Activated naive CD4-positive, alpha-beta T cell treated with anti-CD3 and anti-CD28 coated beads, Interleukin-2, amount 50 U/mL, for 16 hours (primary cell): Measurements from ENCODE around the gene AGTRAP.

Source experiments
- DNase-seq: peaks from one replicate; pipeline ENCODE4 v3.0.0-alpha.2; 2020

AGTRAP gene

DNA sequence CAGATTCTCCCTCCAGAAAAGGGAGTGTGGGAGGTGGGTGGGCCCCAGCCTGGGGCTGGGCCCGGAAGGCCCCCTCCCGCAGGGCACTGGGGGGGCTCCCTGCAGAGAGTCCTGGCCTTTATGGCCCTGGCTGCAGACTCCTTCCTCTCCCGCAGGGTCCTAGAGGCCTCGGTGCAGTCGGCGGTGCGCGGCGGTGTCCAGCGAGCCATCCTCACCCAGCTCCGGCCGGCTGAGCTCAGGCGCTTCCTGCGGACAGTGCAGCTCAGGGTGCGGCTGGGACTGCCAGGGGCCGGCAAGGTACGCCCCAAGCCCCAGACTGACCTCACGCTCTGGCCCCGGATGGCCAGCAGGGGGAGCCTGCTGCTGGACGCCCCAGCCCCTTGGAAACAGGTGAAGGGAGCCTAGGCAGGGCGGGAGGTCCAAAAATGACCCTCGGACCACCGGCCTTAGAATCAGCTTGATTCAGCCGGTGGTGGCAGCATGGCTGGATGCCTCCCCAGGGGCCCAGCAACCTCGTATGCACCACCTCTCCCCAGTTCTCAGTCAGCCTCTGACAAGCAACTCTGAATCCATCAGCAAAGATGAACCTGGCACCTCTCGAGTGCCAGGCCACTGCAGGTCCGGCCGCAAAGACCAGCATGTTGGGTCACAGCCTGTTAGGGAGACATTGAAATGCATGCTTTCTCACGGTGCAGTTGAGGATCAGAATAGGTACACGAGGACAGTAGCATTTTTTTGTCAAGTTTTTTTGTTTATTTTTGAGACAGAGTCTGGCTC is 49.2 kb downstream of the AGTRAP start:
- peak; percentile 38 for DNase-seq

DNA sequence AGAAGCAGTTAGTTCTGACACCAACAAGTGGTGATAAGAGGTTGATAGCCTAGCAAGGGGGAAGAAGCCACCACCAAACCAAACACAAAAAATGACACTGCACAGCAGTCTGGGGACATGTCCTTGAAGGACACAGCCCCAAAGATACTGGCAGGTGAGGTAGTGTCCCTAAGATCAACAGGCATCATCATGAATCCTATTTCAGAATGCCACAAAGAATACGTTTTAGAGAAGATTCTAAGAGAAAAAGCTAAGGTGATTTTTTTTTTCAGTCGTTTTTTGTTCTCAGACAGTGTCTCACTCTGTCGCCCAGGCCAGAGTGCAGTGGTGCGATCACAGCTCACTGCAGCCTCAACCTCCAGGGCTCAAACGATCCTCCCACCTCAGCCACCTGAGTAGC is 50.2 kb downstream of the AGTRAP start:
- DNase-seq = no peak

DNA sequence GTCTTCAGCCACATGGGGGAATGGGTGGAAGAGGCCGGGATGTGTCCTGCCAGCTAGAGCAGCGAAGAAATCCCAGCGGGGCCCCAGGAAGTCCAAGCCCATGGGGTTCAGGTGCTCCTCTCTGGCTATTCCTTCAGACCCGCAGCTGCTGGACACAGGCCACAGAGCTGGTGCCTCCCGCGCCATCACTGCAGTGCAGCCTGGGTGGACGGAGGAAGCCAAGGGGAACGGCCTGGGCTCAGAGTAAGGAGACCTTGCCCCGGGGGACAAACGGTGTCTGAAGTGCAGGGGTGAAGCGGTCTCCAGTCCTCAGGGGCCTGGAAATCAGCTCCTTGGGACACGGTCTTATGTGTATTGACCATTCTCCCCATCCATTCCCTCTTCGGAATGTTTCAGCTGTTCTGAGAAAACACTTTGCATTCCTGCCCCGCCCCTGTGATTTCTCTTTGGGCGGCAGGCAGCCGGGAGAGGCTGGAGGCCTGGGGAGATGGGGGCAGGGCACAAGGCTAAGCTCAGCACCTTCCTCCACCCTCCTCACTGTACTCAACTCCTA is 51.4 kb downstream of the AGTRAP start:
- DNase-seq = no peak

DNA sequence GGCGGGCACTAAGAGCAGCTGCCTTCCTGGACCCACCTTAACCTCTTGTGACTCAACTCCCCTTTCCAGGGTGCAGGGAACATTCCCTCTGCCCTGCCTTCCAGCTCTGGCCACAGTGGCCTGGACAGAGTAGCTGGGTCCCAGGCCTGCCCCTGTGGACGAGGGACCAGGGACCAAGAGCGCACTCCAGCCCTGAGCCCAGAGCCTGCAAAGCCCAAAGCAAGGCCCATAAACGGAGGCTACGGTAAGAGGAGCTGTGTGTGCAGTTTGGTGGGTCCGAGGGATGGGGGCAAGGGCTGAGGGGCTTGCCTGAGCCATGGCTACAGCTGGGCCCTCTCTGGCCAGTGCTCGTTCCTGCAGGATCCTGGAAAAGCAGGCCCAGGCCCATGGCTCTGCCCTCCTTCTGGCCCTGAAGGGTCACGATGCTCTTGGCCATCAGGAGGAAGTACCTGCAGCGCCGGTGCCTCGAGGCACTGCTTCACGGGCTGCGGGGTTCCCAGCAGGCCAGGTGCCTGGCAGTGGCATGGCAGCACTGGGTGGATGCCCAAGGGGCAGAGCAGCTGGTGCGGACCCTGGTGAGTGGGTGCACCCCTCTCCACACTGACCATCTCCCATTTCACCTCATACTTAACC is 52.0 kb downstream of the AGTRAP start:
- DNase-seq = no peak

DNA sequence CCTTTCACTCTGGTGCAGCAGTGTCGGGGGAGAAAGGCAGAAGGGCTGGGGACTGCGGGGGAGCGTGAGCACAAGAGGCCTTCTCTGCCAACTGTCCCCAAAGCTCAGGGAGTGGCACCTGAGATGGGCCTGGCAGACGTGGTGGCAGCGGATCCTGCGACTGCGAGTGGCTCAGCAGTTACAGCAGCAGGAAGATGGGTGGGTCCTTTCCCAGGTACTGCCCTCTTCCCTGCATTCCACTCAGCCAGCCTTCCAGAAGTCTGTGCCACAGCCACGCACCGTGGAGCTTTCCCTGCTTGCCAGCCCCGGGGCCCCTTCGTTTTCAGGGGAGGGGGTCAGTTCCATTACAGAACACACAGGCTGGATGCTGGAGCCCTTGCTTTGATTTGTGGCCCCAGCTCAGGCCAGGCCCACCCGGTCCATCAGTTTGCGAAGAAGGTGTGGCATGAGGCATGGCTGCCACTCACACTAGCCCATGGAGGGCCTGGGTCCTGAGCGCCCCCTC is 52.7 kb downstream of the AGTRAP start:
- no peak for DNase-seq

DNA sequence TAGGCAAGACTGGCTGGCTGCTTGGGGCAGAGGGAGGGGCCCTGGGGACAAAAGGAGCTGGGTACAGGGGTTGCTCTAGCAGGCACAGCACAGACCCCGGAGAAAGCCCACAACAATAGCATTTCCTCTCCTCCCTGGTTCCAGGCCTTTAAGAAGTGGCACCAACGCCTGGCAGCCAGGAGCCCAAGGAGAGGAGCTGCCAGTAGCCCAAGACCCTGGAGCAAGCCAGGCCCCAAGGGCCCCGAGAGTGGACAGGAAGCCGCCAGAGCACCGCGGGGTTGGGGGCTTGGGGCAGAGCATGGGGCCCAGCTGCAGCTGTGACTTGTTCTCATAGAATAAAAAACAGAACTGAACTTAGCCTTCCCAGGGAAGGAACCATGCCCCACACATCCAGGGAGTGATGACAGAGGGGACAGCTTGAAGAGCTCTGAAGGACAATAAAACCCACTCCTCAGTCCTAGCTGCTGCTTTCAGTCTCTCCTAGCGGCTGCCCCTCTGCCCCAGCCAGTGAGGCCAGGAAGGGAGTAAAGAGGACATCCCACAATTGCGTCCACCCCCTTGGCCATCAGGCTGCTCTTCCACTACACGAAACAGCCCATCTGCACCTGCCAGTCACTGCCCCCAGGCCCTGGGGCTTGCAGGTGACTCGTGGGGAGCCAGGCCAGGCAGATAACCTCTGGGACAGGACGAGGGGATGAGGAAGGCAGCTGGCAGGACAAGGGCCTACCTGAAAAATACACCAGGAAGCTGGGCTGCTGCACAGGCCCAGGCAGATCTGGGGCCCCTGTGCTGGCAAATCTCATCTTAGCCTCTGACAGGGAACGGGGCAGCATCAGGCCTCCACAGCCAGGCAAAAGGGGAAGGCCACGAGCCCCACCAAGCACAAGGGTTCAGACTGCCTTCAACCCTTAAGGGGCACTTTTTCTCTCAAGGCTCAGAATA is 53.5 kb downstream of the AGTRAP start:
- DNase-seq = no peak

DNA sequence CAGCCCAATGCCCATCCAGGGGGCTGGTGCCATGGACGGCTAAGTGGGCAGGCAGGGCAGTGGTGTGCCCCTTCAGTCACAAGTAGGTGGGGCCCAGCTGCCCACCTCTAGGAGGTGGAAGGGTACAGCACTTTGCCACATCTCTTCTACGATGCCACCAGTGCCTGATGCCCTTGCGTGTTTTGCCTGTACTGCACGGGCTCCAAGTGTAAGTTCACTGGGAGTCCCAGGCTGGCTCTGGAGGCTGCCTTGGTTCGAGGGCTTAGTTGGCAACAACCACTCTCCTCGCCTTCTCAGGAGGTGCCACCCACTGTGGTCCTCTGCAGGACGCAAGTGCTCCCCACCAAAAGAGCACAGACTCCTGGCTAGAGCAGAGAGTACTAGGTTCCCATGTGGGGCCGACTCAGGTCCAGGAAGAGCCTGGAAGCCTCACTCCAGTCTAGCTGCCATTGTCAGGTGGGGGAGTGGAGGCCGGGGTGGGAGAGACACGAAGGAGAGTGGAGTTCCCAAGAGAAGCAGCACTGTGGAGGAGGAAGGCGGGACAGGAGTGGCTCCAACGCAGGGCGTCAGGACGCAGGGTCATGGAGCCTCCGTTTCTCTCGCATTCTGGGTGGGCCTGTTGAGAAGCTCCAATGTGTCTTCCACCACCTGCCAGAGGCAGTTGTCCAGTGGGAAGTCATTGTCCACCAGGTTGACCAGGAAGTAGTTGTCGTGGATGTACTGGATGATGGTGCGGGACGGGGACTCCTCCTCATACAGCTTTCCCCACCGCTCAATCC is 54.4 kb downstream of the AGTRAP start:
- DNase-seq = no peak

DNA sequence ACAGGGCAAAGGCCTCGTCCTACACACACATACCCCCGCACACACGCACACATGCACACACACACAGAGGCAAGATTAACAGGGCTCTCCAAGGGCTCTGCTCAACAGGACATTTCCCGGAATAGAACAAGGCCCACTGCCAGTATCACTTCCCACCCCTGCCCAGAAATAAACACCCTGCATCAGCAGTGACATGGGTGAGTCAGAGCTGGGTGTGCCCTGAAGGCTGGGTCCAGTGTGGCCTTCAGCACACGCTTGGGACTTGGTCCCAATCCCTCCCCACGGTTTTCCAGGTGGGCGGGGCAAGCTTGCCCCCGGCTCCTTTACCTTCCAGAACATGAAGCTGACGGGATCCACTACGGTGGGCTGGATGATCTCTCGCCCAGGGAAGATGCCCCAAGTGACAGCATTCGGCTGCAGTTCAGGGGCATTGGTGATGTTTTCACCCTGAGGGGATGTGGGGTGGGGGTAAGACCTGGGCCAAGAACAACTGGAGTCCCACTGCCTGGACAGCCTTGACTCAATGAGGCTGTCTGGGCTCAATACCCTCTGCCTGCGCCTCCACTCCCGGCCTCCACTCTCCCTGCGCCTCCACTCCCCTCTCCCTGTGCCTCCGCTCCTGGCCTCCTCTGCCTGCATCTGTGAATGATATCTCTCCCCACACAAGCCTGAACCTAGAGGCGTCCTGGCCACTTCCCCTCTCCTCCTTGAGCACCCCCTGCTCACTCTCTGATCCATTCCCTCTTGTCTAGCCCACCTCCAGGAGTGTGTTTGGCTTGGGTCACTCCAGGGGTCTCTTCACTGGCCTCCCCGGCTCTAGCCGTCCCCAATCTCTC is 55.2 kb downstream of the AGTRAP start:
- DNase-seq = no peak

DNA sequence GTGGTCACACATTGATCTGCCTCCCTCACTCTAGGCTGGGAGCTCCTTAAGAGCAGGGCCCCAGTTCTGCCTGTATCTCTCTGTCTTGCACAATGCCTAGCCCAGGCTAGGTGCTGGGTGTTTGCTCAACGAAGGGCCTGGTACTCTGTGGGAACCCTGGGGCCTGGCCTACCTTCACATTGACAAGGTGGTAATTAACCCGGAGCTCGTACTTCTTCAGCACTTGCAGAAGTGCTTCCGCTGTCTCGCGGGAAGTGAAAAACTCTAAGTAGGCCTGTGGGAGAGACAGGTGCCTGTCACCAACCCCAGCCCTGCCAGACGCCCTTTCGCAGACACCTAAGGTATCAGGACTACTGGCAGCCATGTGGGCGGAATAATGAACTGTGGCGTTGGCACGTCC is 56.2 kb downstream of the AGTRAP start:
- no peak for DNase-seq

DNA sequence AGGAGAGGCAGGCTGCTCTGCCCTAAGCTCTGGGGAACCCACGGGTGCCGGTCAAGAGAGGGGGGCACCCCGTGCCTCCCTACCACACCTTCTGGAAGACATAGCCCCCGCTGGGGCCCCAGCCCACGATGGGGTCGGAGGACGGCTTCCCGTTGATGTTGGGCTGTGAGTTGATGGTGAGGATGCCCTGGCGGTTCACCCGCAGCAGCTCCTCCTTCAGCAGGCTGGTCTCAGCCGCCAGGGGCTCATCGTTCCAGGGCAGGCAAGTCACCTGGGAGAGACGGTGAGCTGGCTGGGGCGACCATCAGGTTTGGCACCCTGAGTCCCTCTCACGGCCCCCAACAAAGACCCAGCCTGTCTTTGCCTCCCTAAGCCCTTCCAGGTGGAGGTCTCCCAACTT is 57.9 kb downstream of the AGTRAP start:
- no peak for DNase-seq

DNA sequence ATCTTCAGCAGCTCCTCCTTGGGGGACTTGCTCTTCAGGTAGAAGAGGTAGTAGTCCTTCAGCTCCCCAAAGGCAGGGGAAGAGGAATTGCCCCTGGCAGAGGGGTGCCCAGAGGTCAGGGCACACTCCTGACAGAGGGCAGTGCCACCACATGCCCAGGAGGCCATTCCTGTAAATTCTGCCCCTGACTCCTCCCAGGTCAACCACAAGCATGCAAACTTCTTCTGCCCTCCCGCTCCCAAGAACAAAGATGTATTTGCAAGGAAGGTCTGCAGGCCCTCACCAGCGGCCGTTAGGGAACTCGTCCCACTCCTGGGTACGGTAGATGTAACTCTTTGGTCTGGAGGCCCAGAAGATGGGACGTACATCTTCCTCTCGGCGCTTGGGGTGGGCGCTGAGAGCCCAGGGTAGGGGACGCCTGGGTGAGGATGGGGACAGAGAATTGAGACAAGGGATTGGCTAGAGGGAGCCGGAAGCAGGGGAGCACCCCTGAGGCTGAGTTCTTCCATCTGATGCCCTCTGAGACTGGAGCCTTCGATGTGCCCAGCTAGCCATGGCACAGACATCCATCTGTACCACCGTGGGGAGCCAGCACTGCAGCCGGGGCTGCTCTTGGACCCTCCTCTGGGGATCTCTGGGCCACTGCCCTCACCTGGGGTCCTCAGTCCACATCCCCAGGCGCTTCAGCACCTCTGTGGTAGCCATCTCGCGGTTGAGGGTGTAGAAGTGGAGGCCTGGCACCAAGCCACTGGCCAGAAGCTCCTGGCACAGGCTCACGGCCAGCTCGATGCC is 58.7 kb downstream of the AGTRAP start:
- no peak for DNase-seq

DNA sequence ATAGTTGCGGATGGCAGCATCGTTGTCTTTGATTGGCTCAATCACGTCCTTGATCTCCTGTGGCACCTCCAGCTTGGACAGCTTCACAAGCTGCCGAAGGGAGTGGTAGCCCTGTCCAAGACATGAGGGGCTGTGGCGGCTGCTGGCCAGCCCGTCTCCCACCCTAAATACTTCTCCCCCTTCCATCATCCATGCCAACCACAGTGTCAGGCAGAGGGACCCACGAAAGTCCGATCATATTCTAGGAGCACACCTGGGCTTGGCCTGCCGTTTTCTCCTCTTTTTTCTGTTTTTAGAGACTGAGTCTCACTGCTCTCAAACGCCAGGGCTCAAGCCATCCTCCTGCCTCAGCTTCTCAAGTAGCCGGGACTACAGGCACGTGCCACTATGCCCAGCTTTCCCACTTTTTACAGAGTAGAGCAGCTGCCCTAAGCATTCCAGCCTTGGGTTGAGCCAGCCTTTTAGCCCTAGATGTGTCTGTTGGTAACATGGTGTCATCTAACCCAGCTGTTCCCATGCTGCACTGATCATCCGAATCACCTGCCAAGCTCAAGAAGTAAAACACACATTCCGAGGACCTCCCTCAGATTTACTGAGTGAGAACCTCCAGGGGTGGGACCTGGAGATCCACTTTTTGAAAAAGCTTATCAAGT is 59.4 kb downstream of the AGTRAP start:
- no peak for DNase-seq

DNA sequence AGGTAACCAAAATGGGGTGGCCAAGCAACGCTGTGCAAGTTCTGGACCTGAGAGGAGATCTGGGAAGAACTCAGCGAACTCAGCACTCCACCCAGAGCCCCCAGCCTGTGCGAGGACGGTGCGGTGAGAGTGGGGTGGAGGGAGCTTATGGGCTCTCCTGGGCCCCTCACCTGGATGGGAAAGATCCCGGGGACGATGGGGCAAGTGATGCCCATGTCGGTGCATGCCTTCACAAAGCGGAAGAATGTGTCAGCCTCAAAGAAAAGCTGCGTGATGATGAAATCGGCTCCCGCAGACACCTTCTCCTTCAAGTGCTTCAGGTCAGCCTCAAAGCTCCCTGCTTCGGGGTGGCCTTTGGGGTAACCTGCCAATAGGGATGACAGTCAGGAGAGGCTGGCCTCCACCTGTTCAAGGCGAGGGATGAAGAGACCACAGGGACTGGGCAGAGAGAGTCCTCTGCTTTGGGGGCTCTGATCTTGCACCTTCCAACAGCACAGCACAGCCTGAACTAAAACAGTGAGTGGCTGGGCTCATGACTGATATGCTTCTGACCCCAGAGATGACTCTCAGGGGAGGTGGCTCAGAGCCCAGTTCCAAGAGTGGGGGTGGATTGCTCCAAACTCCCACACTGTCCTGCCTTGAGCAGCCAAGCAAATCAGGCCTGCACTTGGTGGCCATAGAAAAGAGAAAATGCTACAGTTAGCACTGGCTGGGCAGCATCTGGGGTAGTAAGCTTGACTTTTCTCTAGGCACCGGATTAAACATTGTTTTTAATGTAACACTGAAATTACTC is 60.3 kb downstream of the AGTRAP start:
- DNase-seq = no peak

DNA sequence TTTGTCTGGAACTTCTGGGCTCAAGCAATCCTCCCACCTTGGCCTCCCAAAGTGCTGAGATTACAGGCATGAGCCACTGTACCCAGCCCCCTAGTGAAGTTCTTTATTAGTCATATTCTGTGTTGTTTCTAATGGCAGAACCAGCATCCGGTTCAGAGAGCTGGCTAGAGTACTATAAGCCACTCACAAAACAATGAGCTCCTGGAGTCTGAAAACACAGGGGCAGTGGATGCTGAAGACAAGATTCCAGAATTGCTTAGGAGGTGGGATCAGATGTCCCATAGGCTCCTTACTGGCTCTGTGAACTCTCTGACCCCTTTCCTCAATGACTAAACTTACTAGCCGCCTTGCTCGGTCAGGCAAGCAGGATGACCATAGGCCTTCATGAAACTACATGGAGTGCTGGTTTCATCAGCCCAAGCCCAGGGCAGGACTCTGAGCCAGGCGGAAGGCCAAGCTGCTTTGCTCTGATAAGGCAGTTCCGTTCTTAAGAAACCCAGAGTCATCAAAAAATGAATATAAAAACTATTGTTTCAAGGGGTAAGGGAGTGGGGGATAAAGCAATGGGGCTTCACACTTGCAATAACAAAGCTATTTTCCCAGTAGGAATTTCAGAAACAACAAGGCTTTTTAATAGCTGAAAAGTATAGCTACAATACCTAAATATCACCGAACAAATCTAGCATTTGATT is 61.7 kb downstream of the AGTRAP start:
- no peak for DNase-seq

DNA sequence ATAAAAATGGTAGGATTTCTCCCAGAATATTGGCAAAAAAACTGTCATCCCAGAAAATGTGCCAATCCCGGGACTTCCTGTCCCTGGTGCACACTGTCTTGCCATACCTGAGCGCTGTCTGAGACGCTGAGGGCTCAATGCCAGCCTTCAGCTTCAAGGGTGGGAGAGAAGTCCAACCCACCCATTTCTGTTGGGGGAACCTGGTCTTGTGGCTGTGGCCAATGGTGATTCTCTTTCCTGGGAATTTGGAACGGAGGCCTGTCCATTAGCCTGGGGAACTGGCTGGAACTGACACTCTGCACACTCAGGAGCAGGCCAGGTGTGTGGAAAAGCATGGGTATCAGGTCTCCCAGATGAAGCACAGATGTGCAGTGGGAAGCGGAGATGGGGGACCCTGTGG is 63.2 kb downstream of the AGTRAP start:
- DNase-seq = no peak

DNA sequence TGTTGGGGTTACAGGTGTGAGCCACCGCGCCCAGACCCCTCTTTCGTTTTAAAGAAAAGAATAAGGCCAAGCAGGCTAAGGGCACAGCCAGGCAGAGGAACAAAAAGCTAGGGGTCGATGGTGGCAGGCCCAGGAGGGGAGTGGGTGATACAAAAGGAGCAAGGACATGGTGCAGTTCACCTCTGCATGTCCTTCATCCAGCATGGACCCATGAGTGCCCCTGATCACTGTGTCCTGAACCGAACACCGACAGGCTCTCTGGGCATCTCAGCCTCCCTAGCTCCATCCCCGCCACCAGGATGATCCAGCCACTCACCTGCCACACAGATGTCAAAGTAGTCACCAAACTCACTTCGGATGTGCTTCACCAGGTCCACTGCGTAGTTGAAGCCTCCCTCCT is 64.0 kb downstream of the AGTRAP start:
- no peak for DNase-seq

DNA sequence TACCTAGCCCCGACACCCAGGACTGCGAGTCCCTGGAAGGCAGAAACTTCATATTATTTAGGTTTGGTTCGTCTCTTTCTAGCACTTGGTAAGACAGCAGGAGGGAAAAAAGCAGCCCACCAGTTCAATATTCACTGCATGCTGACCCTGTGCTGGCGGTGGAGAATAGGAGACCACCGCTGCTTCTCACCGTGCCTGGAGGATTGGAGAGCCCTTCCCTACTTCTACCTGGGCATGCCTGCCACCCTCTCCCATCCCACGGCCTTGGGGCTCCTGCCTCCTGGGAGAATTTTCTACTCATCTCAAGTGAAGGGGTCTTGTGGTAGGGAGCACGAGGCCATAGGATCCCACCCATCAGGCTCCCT is 64.4 kb downstream of the AGTRAP start:
- no peak for DNase-seq
